Nephron progenitor cell (in vitro differentiated cells): ENCODE data around the gene CCL20.

ENCODE experiments used
- DNase-seq: peaks from one replicate; pipeline ENCODE4 v3.0.0; 2021
- H3K27ac Mint-ChIP-seq: 2 replicates; pipeline ENCODE4 v1.8.0; 2021; ENCODE audit warnings: mild to moderate bottlenecking, moderate library complexity, mixed read lengths
- H3K27me3 Mint-ChIP-seq: 2 replicates; pipeline ENCODE4 v1.8.0; 2021; ENCODE audit warnings: mild to moderate bottlenecking, low read depth, mixed read lengths; ENCODE audit not compliant: poor library complexity
- H3K36me3 Mint-ChIP-seq: 2 replicates; pipeline ENCODE4 v1.8.0; 2021; ENCODE audit warnings: low read depth, mixed read lengths
- H3K4me1 Mint-ChIP-seq: 2 replicates; pipeline ENCODE4 v1.8.0; 2021; ENCODE audit warnings: mixed read lengths
- H3K4me3 Mint-ChIP-seq: 2 replicates; pipeline ENCODE4 v1.8.0; 2021; ENCODE audit warnings: mild to moderate bottlenecking, moderate library complexity, mixed read lengths
- H3K9me3 Mint-ChIP-seq: 2 replicates; pipeline ENCODE4 v1.8.0; 2021; ENCODE audit warnings: mild to moderate bottlenecking, moderate library complexity, mixed read lengths
- CTCF ChIP-seq: fragments of 200-600 bp; sonication (generic); IDR thresholded peaks from 2 replicates; pipeline ENCODE4 v1.5.0; 2021; ENCODE audit warnings: antibody characterized with exemption

CCL20 gene

GRCh38 chr2:227823922-227824321 is 10.3 kb downstream of the CCL20 start:
- no peak for DNase-seq
- no peak overlapping the region for H3K4me3 Mint-ChIP-seq
- H3K27ac Mint-ChIP-seq: no peak overlapping the region
- no peaks in the 10 kb centered on the region for H3K4me1 Mint-ChIP-seq
- H3K27me3 Mint-ChIP-seq: peaks cover 3% of the 10 kb centered on the region
- H3K9me3 Mint-ChIP-seq: no peaks in the 10 kb centered on the region
- no peaks in the 10 kb centered on the region for H3K36me3 Mint-ChIP-seq
- no peak for TF ChIP-seq CTCF

GRCh38 chr2:227824711-227825110 is 11.1 kb downstream of the CCL20 start:
- TF ChIP-seq CTCF: no peak
- Mint-ChIP-seq H3K4me3 (no peak overlapping the region), H3K4me1 (no peaks in the 10 kb centered on the region), H3K36me3 (no peaks in the 10 kb centered on the region), H3K9me3 (no peaks in the 10 kb centered on the region), H3K27ac (no peak overlapping the region), H3K27me3 (peaks cover 3% of the 10 kb centered on the region)
- DNase-seq: no peak

- no peak for TF ChIP-seq CTCF
- Mint-ChIP-seq H3K9me3 (no peaks in the 10 kb centered on the region), H3K27ac (no peak overlapping the region), H3K4me1 (no peaks in the 10 kb centered on the region), H3K4me3 (no peak overlapping the region), H3K27me3 (peaks cover 3% of the 10 kb centered on the region), H3K36me3 (no peaks in the 10 kb centered on the region)
- no peak for DNase-seq
Observed at GRCh38 chr2:227826019-227826521, 12.4 kb downstream of the CCL20 start.

GRCh38 chr2:227826563-227826962 is 12.9 kb downstream of the CCL20 start:
- Mint-ChIP-seq H3K36me3 (no peaks in the 10 kb centered on the region), H3K27me3 (peaks cover 5% of the 10 kb centered on the region), H3K4me1 (no peaks in the 10 kb centered on the region), H3K9me3 (no peaks in the 10 kb centered on the region), H3K27ac (peak overlapping the region; percentile 11), H3K4me3 (no peak overlapping the region)
- no peak for DNase-seq
- TF ChIP-seq CTCF: no peak

- no peak overlapping the region for H3K27ac Mint-ChIP-seq
- no peaks in the 10 kb centered on the region for H3K9me3 Mint-ChIP-seq
- no peak overlapping the region for H3K4me3 Mint-ChIP-seq
- peaks cover 6% of the 10 kb centered on the region for H3K27me3 Mint-ChIP-seq
- H3K36me3 Mint-ChIP-seq: no peaks in the 10 kb centered on the region
- H3K4me1 Mint-ChIP-seq: no peaks in the 10 kb centered on the region
- no peak for TF ChIP-seq CTCF
- no peak for DNase-seq
Observed at GRCh38 chr2:227827143-227827542, 13.5 kb downstream of the CCL20 start.

GRCh38 chr2:227828477-227828912 is 14.9 kb downstream of the CCL20 start:
- no peaks in the 10 kb centered on the region for H3K36me3 Mint-ChIP-seq
- DNase-seq: no peak
- H3K4me3 Mint-ChIP-seq: no peak overlapping the region
- H3K9me3 Mint-ChIP-seq: no peaks in the 10 kb centered on the region
- H3K27ac Mint-ChIP-seq: no peak overlapping the region
- no peaks in the 10 kb centered on the region for H3K4me1 Mint-ChIP-seq
- H3K27me3 Mint-ChIP-seq: peaks cover 6% of the 10 kb centered on the region
- TF ChIP-seq CTCF: no peak
